Esophagus squamous epithelium (tissue), 5 donors: ENCODE measurements around the gene NAAA. TPM values are rescaled to one million over a fixed set of nuclear protein-coding genes. Genes with fewer than 3 reads are reported as not detected.

ENCODE experiments used
- DNase-seq: peaks from one replicate; lab custom pipeline; 2025; lab: John Stamatoyannopoulos, UW
- H3K27ac ChIP-seq, 4 donors: fragments of 200-600 bp; sonication (generic); one replicate each; pipeline ENCODE4 v1.5.1; 2016 to 2019; ENCODE audit warnings: mild to moderate bottlenecking in 1 of 4
- H3K27me3 ChIP-seq, 4 donors: fragments of 200-600 bp; sonication (generic); 1 replicate in 3 of 4; 2 replicates in 1 of 4; pipeline versions ENCODE4 v1.5.1 to v1.6.0; 2017 to 2021; ENCODE audit warnings: antibody characterized with exemption in 1 of 4
- H3K36me3 ChIP-seq, 3 donors: fragments of 200-600 bp; sonication (generic); one replicate each; pipeline ENCODE4 v1.5.1; 2016 to 2019
- H3K4me1 ChIP-seq, 3 donors: fragments of 200-600 bp; sonication (generic); one replicate each; pipeline ENCODE4 v1.5.1; 2017 to 2019
- H3K4me3 ChIP-seq, 4 donors: fragments of 200-600 bp; sonication (generic); 1 replicate in 3 of 4; 2 replicates in 1 of 4; pipeline ENCODE4 v1.5.1; 2016 to 2019; ENCODE audit warnings: mild to moderate bottlenecking in 2 of 4, moderate library complexity in 1 of 4
- H3K9me3 ChIP-seq, 3 donors: fragments of 200-600 bp; sonication (generic); one replicate each; pipeline ENCODE4 v1.5.1; 2016 to 2019
- CTCF ChIP-seq, 6 experiments: fragments of 450-650 bp in 4 of 6; fragments of 200-600 bp in 2 of 6; sonication (generic) in 2 of 6; IDR thresholded peaks; one replicate each; pipeline ENCODE4 v1.5.1; 2016 to 2019; ENCODE audit warnings: antibody characterized with exemption in 6 of 6, mild to moderate bottlenecking in 4 of 6, moderate library complexity in 4 of 6
- POLR2A ChIP-seq, 4 donors: fragments of 450-650 bp; IDR thresholded peaks; one replicate each; pipeline ENCODE4 v1.6.1; 2017; ENCODE audit warnings: antibody characterized with exemption in 4 of 4, mild to moderate bottlenecking in 4 of 4, moderate library complexity in 3 of 4
- WGBS, 2 donors: methylation state at CpG; one replicate each; pipeline ENCODE4 v1.1.5; 2018; 5-methylcytosine and 5-hydroxymethylcytosine counted together
- intact Hi-C: fragments of 100-400 bp; cut with DNase I; formaldehyde crosslinking; loops from one replicate; pipeline ENCODE4 v1.15.0; 2022
- total RNA-seq, 4 donors: library from RNA; depleted of rRNA; stranded (reverse); fragments of >200 nt; gene quantifications; one replicate each; pipeline ENCODE4 v1.1.0, GENCODE V29; 2016
- donor health status: DM: yes; HTN: yes; CAD: no.

NAAA gene
- total RNA-seq, 4 donors from 2014 or later, result 53.6 to 152 (median 86.2) TPM

GRCh38 chr4:75895744-75896314, 45.0 kb downstream of the NAAA start:
- H3K4me3 ChIP-seq, result no peak overlapping the region
- 33 to 35% methylated on average over 3 of the region's 4 CpGs for WGBS, 2 donors
- H3K4me1 ChIP-seq, result no peaks in the 10 kb centered on the region
- DNase-seq, result no peak
- intact Hi-C loops, result no loop called here
- TF ChIP-seq POLR2A (IDR thresholded peaks at IDR 0.05) (no peak), CTCF (IDR thresholded peaks at IDR 0.05) (peak in 5 of 6 experiments; percentile 24 to 64 (median 41))
- no peaks in the 10 kb centered on the region for H3K9me3 ChIP-seq
- no peak overlapping the region for H3K27ac ChIP-seq
- H3K27me3 ChIP-seq, result no peaks in the 10 kb centered on the region
- no peaks in the 10 kb centered on the region for H3K36me3 ChIP-seq

- intact Hi-C loops, result no loop called here
- no peak overlapping the region for H3K27ac ChIP-seq
- no peak for TF ChIP-seq POLR2A (IDR thresholded peaks at IDR 0.05)
- TF ChIP-seq CTCF (IDR thresholded peaks at IDR 0.05), result peak in 1 of 6 experiments; percentile 19
- H3K9me3 ChIP-seq, result no peaks in the 10 kb centered on the region
- no peaks in the 10 kb centered on the region for H3K36me3 ChIP-seq
- H3K27me3 ChIP-seq, result no peaks in the 10 kb centered on the region
- no peak overlapping the region for H3K4me3 ChIP-seq
- no peaks in the 10 kb centered on the region for H3K4me1 ChIP-seq
- 64 to 65% methylated on average over 3 of the region's 3 CpGs for WGBS, 2 donors
- no peak for DNase-seq
These were observed 48.3 kb downstream of the NAAA start for GRCh38 chr4:75892508-75892907.

- no peaks in the 10 kb centered on the region for H3K36me3 ChIP-seq
- WGBS, 2 donors, result 91 to 100% methylated on average over 2 to 12 of the region's 14 CpGs
- DNase-seq, result no peak
- H3K27me3 ChIP-seq, result no peaks in the 10 kb centered on the region
- intact Hi-C loops, result no loop called here
- H3K27ac ChIP-seq, result no peak overlapping the region
- H3K4me3 ChIP-seq, result no peak overlapping the region
- H3K9me3 ChIP-seq, result no peaks in the 10 kb centered on the region
- TF ChIP-seq CTCF (IDR thresholded peaks at IDR 0.05) (no peak), POLR2A (IDR thresholded peaks at IDR 0.05) (no peak)
- H3K4me1 ChIP-seq, result no peaks in the 10 kb centered on the region
These were observed 49.2 kb downstream of the NAAA start for GRCh38 chr4:75891611-75892010.

- H3K4me1 ChIP-seq, result no peaks in the 10 kb centered on the region
- H3K27me3 ChIP-seq, result peaks cover 0 to 13% (median 0%) of the 10 kb centered on the region in 4 donors
- H3K36me3 ChIP-seq, result no peaks in the 10 kb centered on the region
- DNase-seq, result no peak
- H3K27ac ChIP-seq, result no peak overlapping the region
- WGBS, 2 donors, result 74 to 85% methylated on average over 4 to 9 of the region's 9 CpGs
- H3K9me3 ChIP-seq, result no peaks in the 10 kb centered on the region
- no peak for TF ChIP-seq POLR2A (IDR thresholded peaks at IDR 0.05)
- TF ChIP-seq CTCF (IDR thresholded peaks at IDR 0.05), result no peak
- intact Hi-C loops, result no loop called here
- no peak overlapping the region for H3K4me3 ChIP-seq
These were observed 51.1 kb downstream of the NAAA start for GRCh38 chr4:75889537-75890199.

- no peak overlapping the region for H3K4me3 ChIP-seq
- peaks cover 0 to 13% (median 0%) of the 10 kb centered on the region in 4 donors for H3K27me3 ChIP-seq
- no peaks in the 10 kb centered on the region for H3K4me1 ChIP-seq
- WGBS, 2 donors, result 73 to 79% methylated on average over 7 to 9 of the region's 24 CpGs
- no peaks in the 10 kb centered on the region for H3K9me3 ChIP-seq
- no peaks in the 10 kb centered on the region for H3K36me3 ChIP-seq
- H3K27ac ChIP-seq, result no peak overlapping the region
- intact Hi-C loops, result no loop called here
- DNase-seq, result no peak
- no peak for TF ChIP-seq POLR2A (IDR thresholded peaks at IDR 0.05)
- no peak for TF ChIP-seq CTCF (IDR thresholded peaks at IDR 0.05)
These were observed 54.7 kb downstream of the NAAA start for GRCh38 chr4:75886104-75886503.
